Epithelial cell of prostate (primary cell): ENCODE measurements around the gene METRNL.

Experiments used
- DNase-seq: peaks from one replicate; pipeline ENCODE4 v3.0.0-alpha.2; 2011; ENCODE audit warnings: low read depth, low spot score
- H3K27ac ChIP-seq: fragments of 450-650 bp; 2 replicates; pipeline ENCODE4 v1.5.1; 2017; ENCODE audit warnings: mild to moderate bottlenecking

METRNL gene

DNA sequence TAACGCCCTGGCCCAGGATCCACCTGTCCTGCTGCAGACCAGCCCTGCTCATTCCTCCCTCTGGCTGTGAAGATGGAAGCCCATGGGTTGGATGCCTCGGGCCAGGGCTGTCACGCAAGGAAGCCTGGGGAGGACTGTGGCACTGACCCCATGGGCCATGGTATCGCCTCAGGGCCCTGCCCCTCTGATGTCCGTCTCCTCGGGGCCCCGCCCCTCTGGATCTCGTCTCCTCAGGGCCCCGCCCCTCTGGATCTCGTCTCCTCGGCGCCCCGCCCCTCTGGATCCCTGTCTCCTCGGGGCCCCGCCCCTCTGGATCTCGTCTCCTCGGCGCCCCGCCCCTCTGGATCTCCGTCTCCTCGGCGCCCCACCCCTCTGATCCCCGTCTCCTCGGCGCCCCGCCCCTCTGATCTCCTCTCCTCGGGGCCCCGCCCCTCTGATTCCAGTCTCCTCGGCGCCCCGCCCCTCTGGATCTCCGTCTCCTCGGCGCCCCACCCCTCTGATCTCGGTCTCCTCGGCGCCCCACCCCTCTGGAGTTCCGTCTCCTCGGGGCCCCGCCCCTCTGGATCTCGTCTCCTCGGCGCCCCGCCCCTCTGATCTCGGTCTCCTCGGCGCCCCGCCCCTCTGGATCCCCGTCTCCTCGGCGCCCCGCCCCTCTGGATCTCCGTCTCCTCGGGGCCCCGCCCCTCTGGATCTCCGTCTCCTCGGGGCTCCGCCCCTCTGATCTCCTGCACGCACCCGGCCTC is 24.0 kb downstream of the METRNL start:
- H3K27ac ChIP-seq, result no peak overlapping the region
- no peak for DNase-seq

GRCh38 chr17:83103943-83104311 is 24.5 kb downstream of the METRNL start:
- H3K27ac ChIP-seq, result no peak overlapping the region

GRCh38 chr17:83104577-83105505 is 25.4 kb downstream of the METRNL start:
- H3K27ac ChIP-seq, result no peak overlapping the region
- no peak for DNase-seq

More at GRCh38 chr17:83103943-83104311, 24.5 kb downstream of the METRNL start:
- no peak for DNase-seq

DNA sequence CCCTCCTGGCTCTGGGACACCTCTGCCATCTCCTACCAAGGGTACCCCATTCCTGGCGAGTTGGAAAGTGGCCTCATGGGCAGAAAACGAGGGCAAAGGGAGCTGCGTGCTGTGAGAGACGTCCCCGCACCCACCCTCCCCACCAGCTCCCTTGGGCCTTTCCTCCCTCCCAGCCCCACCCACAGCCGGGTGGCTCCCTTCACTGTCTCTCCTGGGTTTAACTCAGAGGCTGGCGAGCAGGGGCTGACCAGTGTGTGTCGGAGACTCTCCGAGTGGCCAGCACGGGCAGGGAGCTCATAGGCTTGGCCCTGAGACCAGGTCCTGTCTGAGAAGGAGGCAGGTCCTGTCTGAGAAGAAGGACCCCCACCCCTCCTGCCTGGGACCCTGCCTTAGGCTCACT is 26.1 kb downstream of the METRNL start:
- no peak overlapping the region for H3K27ac ChIP-seq
- no peak for DNase-seq

DNA sequence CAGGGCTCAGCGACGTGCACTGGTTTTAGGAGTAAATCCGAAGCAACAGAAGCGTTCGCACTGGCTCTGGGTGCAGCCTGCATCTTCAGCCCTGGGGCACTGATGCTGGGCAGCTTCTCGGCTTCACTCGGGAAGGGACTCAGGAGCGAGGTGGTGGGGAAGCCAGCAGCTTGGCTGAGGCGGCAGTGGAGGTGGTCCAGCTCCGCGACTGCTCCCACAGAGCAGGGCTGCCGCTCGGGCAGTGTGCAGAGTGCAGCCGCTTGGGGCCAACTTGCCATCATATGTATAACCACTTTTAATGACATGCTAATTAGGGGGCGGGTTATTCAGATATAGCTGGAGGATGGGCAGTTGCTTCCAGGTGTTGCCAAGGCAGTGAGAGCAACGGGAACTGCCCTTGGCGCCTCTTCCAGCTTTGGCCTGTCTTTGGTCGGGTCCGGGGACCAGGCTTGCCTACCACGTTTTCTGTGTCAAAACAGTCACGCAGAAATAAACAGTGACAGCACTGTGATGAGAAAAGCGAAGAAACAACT is 26.7 kb downstream of the METRNL start:
- no peak overlapping the region for H3K27ac ChIP-seq
- DNase-seq, result no peak

GRCh38 chr17:83106913-83107655 is 27.7 kb downstream of the METRNL start:
- H3K27ac ChIP-seq, result no peak overlapping the region
- no peak for DNase-seq

DNA sequence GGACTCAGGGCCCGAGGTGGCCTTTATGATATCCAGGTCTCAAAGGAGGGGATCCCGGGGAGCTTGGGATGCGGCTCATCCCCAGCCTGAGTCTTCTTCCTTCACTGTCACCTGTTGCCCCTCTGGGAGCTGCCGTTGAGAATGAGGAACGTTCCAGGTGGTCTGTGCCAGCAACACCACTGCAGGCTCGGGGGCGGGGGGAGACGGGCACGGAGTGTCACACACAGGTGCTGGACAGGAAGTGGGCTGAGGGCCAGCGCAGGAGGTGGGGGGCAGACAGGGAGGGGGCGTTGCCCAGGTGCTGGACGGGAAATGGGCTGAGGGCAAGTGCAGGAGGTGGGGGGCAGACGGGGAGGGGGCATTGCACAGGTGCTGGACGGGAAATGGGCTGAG is 28.2 kb downstream of the METRNL start:
- no peak overlapping the region for H3K27ac ChIP-seq
- DNase-seq, result no peak

- DNase-seq, result no peak
- no peak overlapping the region for H3K27ac ChIP-seq
Measured at GRCh38 chr17:83108709-83109108, 29.3 kb downstream of the METRNL start.

DNA sequence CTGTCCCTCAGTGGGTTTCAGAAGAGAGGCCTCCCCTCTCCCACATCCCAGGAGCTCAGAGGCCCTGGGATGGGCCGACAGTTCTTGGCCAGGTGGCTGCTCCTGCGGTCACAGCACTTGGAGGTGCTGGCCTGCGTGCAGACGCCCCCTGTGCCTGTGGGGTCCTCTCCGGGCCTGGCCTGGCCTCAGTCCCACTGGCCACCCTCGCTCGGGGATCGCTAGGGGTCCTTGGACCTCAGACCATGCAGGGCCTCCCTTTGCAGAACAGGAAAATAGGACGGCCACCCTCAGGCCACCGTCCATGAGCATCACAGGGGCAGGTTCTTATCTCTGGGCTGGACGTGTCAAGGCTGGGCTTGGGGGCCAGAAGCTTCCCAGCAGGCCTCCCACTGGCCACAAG is 30.0 kb downstream of the METRNL start:
- no peak overlapping the region for H3K27ac ChIP-seq
- no peak for DNase-seq

DNA sequence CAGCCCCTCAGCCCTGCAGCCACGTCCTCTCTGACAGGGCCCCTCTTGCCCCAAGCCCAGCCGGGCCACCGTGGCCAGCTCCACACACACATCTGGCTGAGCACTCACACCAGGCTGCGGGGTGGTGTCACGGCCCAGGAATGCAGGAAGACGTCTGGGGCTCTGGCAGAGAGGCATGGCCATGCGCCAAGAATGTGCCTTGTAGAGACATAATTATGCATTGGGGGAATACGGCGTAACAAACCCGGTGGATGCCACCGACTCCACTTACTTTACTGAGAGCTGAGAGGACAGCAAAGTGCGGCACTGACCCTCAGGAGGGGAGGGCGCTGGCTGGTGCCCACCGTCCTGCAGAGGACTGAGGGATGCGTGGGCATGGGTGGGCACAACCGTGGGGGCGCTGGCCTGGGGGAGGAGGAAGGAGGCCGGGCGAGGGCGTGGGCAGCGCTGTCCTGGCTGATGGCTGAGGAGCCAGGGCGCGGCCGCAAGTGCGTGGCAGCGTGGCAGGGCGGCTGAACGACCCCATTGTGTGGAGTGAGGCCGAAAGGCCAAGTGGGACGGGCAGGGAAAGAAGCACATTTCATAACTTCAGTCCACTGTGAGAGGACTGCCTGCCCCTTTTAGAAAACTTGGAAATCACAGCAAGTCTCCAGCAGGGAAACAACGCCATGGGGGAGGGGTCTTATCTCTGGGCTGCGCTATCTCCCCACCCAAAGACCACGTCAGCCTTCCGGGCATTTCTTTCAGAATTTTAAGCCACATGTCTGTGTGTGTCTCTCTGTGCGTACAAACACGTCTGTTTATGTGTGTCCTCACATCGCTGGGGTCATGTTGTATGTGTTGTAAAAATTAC is 30.6 kb downstream of the METRNL start:
- DNase-seq, result peak; percentile 63
- H3K27ac ChIP-seq, result peak overlapping the region; percentile 50

GRCh38 chr17:83110735-83111134 is 31.3 kb downstream of the METRNL start:
- no peak overlapping the region for H3K27ac ChIP-seq
- no peak for DNase-seq

- no peak for DNase-seq
- H3K27ac ChIP-seq, result no peak overlapping the region
Measured at GRCh38 chr17:83111516-83112282, 32.3 kb downstream of the METRNL start.

GRCh38 chr17:83113381-83113780 is 34.0 kb downstream of the METRNL start:
- DNase-seq, result no peak
- no peak overlapping the region for H3K27ac ChIP-seq

GRCh38 chr17:83113792-83114191 is 34.4 kb downstream of the METRNL start:
- H3K27ac ChIP-seq, result no peak overlapping the region
- no peak for DNase-seq

GRCh38 chr17:83114706-83115105 is 35.3 kb downstream of the METRNL start:
- no peak overlapping the region for H3K27ac ChIP-seq
- no peak for DNase-seq

DNA sequence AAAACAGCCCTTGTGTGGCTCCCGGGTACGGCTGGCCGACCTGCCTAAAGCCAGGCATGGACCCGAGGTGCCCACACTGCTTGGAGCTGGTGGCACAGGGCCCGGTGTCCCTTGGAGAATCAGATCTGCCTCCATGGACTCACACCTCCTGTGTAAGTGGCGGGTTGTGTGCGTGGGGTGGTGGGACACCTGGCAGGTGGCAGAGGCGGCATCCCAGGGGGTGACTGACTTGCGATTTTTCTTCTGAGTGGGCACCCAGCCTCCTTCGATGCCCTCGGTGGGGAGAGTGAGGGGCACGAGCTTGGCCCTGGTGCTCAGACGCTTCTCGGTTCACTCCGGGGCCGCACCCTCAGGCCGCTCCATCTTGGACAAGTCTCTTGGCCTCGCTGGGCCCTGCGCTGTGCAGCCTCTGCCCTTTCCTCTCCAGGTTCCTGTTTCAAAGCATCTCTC is 35.8 kb downstream of the METRNL start:
- no peak overlapping the region for H3K27ac ChIP-seq
- DNase-seq, result no peak

GRCh38 chr17:83115832-83116231 is 36.4 kb downstream of the METRNL start:
- no peak overlapping the region for H3K27ac ChIP-seq
- DNase-seq, result no peak

DNA sequence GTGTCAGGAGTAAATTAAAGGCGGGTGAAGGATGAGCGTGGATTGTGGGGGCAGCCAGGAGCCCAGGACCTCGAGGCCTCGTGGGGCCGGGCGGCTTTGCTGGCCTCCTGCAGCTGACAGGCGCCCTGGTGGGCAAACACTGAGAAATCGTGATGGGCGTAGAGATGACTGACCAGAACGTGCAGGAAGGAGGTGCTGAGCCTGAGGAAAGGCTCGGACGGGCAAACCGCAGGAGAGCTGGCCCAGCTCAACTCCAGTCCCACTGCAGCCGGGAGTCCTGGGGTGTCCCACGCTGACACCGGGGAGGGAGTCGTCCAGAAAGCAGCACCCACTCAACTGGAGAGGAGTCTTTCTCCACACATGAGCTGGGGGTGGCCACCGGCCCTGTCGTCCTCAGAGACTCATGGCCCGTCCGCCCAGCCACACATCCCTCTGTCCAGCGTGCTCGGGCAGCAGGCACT is 36.9 kb downstream of the METRNL start:
- no peak for DNase-seq

More for the DNA sequence above, 36.9 kb downstream of the METRNL start:
- no peak overlapping the region for H3K27ac ChIP-seq
